H7 (cell line): ENCODE results near the gene COL18A1. TPM values are rescaled to one million over a fixed set of nuclear protein-coding genes. Genes with fewer than 3 reads are reported as not detected.

Experiments
- DNase-seq: peaks from one replicate; pipeline ENCODE4 v3.0.0; 2012
- H3K27me3 ChIP-seq: 2 replicates; pipeline ENCODE4 v1.6.0; 2011; ENCODE audit warnings: mild to moderate bottlenecking, low read length; ENCODE audit not compliant: control insufficient read depth, insufficient read depth
- H3K36me3 ChIP-seq: replicated peaks from 2 replicates; pipeline ENCODE4 v1.5.1; 2011; ENCODE audit warnings: low read length; ENCODE audit not compliant: control insufficient read depth, insufficient read depth
- H3K4me3 ChIP-seq: 2 replicates; pipeline ENCODE4 v1.5.1; 2011; ENCODE audit warnings: low read depth, mild to moderate bottlenecking, control low read depth, low read length, moderate library complexity; ENCODE audit not compliant: insufficient read depth
- total RNA-seq: library from RNA; depleted of rRNA; stranded (reverse); fragments of >200 nt; shearing (Covaris generic); gene quantifications from 2 replicates; pipeline ENCODE4 v1.2.3, GENCODE V29; 2014

COL18A1 gene
- total RNA-seq, 1 experiment from 2014 or later, result 328 TPM

- no peaks in the 10 kb centered on the region for H3K27me3 ChIP-seq
- peak; percentile 94 for DNase-seq
- H3K36me3 ChIP-seq, result no peaks in the 10 kb centered on the region
- H3K4me3 ChIP-seq, result no peak overlapping the region
These were observed 22.6 kb downstream of the COL18A1 start for GRCh38 chr21:45427331-45428271.

GRCh38 chr21:45428534-45428933, 23.6 kb downstream of the COL18A1 start:
- H3K36me3 ChIP-seq, result no peaks in the 10 kb centered on the region
- no peak for DNase-seq

GRCh38 chr21:45429221-45430175, 24.5 kb downstream of the COL18A1 start:
- no peak for DNase-seq
- Histone ChIP-seq H3K4me3 (no peak overlapping the region), H3K36me3 (no peaks in the 10 kb centered on the region), H3K27me3 (no peaks in the 10 kb centered on the region)

More at GRCh38 chr21:45428534-45428933, 23.6 kb downstream of the COL18A1 start:
- H3K27me3 ChIP-seq, result no peaks in the 10 kb centered on the region
- no peak overlapping the region for H3K4me3 ChIP-seq

GRCh38 chr21:45430521-45431501, 25.8 kb downstream of the COL18A1 start:
- no peaks in the 10 kb centered on the region for H3K36me3 ChIP-seq
- DNase-seq, result peak; percentile 94
- H3K27me3 ChIP-seq, result no peaks in the 10 kb centered on the region
- no peak overlapping the region for H3K4me3 ChIP-seq

GRCh38 chr21:45431781-45432572, 27.0 kb downstream of the COL18A1 start:
- H3K36me3 ChIP-seq, result no peaks in the 10 kb centered on the region
- H3K27me3 ChIP-seq, result no peaks in the 10 kb centered on the region
- DNase-seq, result peak; percentile 55
- H3K4me3 ChIP-seq, result no peak overlapping the region

- H3K4me3 ChIP-seq, result no peak overlapping the region
- no peaks in the 10 kb centered on the region for H3K27me3 ChIP-seq
- H3K36me3 ChIP-seq, result peaks cover 3% of the 10 kb centered on the region
- peak; percentile 63 for DNase-seq
These were observed 27.8 kb downstream of the COL18A1 start for GRCh38 chr21:45432575-45433255.

- Histone ChIP-seq H3K36me3 (peaks cover 3% of the 10 kb centered on the region), H3K4me3 (no peak overlapping the region), H3K27me3 (no peaks in the 10 kb centered on the region)
- no peak for DNase-seq
These were observed 28.3 kb downstream of the COL18A1 start for GRCh38 chr21:45433301-45433700.

GRCh38 chr21:45433911-45434644, 29.1 kb downstream of the COL18A1 start:
- DNase-seq, result peak; percentile 62
- no peak overlapping the region for H3K4me3 ChIP-seq
- peaks cover 3% of the 10 kb centered on the region for H3K36me3 ChIP-seq
- H3K27me3 ChIP-seq, result no peaks in the 10 kb centered on the region

- peaks cover 3% of the 10 kb centered on the region for H3K36me3 ChIP-seq
- no peak overlapping the region for H3K4me3 ChIP-seq
- H3K27me3 ChIP-seq, result no peaks in the 10 kb centered on the region
- DNase-seq, result peak; percentile 62
These were observed 29.8 kb downstream of the COL18A1 start for GRCh38 chr21:45434645-45435217.

GRCh38 chr21:45435405-45435981, 30.5 kb downstream of the COL18A1 start:
- H3K27me3 ChIP-seq, result no peaks in the 10 kb centered on the region
- peaks cover 3% of the 10 kb centered on the region for H3K36me3 ChIP-seq
- H3K4me3 ChIP-seq, result no peak overlapping the region
- DNase-seq, result peak; percentile 57

GRCh38 chr21:45436351-45437065, 31.5 kb downstream of the COL18A1 start:
- Histone ChIP-seq H3K36me3 (peaks cover 4% of the 10 kb centered on the region), H3K27me3 (no peaks in the 10 kb centered on the region), H3K4me3 (no peak overlapping the region)
- no peak for DNase-seq
